NB4 (cell line): ENCODE results near the gene SFSWAP.

Experiments used
- DNase-seq: peaks from one replicate; pipeline ENCODE4 v3.0.0; 2010; ENCODE audit warnings: low read depth
- H3K4me3 ChIP-seq: one replicate; pipeline ENCODE4 v1.5.1; 2011; ENCODE audit warnings: mild to moderate bottlenecking, low read depth, low read length, moderate library complexity
- MYC ChIP-seq: IDR thresholded peaks from 2 replicates; pipeline ENCODE4 v1.6.1; 2011; ENCODE audit warnings: low read depth, low read length
- POLR2A ChIP-seq: IDR thresholded peaks from 2 replicates; pipeline ENCODE4 v1.6.1; 2011; ENCODE audit warnings: mild to moderate bottlenecking; ENCODE audit not compliant: insufficient read length; ENCODE audit errors: extremely low read depth
- TF ChIP-seq, protein P1 (sequence below): IDR thresholded peaks from 2 replicates; pipeline ENCODE4 v1.6.1; 2011; ENCODE audit warnings: low read depth, low read length
- TF ChIP-seq, protein P2 (sequence below): IDR thresholded peaks from one replicate; pipeline ENCODE4 v1.5.1; 2012; ENCODE audit warnings: low read depth, low read length

SFSWAP gene

DNA sequence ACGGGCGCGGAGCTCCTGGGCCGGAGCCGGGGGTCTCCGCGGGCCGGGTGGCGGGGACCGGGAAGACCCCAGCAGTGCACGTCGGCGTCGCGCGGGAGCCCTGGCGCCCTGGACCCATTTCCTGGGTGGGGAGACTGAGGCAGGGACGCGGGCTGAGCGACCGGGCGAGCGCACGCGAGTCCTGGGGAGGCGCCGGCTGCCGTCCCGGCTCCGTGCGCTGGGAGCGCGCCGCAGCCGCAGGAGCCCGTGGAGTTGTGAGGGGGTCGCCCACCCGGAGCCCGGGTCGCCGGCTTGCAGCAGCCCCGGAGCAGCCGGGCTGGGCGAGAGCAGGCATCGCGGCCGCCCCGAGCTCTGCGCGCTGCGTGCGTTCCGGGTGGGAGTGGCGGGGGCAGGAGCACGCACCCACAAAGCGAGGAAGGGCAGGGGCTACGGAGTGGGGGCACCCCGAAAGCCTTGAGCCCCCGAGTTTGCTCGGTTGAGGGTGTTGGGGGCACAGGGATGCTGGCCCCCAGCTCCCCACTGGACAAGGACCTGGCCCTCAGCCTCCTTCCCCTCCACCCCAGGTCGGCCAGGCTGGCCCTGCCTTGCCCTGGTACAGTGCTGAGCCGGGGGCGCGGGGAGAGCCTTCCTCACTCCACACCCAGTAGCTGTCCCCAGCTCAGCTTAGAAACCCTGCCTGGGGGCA lies 117.9 kb downstream of the SFSWAP start:
- TF ChIP-seq, protein P1, sequence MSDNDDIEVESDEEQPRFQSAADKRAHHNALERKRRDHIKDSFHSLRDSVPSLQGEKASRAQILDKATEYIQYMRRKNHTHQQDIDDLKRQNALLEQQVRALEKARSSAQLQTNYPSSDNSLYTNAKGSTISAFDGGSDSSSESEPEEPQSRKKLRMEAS, result no peak
- TF ChIP-seq POLR2A (no peak), MYC (no peak)
- TF ChIP-seq, protein P2, sequence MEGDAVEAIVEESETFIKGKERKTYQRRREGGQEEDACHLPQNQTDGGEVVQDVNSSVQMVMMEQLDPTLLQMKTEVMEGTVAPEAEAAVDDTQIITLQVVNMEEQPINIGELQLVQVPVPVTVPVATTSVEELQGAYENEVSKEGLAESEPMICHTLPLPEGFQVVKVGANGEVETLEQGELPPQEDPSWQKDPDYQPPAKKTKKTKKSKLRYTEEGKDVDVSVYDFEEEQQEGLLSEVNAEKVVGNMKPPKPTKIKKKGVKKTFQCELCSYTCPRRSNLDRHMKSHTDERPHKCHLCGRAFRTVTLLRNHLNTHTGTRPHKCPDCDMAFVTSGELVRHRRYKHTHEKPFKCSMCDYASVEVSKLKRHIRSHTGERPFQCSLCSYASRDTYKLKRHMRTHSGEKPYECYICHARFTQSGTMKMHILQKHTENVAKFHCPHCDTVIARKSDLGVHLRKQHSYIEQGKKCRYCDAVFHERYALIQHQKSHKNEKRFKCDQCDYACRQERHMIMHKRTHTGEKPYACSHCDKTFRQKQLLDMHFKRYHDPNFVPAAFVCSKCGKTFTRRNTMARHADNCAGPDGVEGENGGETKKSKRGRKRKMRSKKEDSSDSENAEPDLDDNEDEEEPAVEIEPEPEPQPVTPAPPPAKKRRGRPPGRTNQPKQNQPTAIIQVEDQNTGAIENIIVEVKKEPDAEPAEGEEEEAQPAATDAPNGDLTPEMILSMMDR, result no peak
- DNase-seq, result no peak
- H3K4me3 ChIP-seq, result peak overlapping the region; percentile 71

DNA sequence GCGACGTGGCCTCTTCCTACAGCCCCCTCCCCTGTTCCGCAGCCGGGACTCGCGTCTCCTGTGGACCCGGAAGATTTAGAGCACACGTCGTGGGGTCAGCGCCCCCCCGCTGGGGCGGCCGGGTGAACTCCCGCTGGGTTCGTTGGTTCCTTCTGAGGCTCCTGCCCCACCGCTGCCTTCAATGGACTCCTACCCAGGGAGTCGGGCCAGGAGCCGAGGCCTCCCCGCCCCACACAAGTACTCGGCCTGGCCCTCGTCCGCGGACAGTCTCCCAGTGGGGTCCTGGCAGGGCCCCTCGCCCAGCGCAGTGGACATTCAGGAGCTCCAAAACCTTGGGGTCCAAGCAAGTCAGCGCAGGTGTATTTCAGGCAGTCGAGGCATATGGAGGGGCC lies 118.5 kb downstream of the SFSWAP start:
- no peak for TF ChIP-seq MYC
- H3K4me3 ChIP-seq, result peak overlapping the region; percentile 71
- peak; percentile 82 for DNase-seq

DNA sequence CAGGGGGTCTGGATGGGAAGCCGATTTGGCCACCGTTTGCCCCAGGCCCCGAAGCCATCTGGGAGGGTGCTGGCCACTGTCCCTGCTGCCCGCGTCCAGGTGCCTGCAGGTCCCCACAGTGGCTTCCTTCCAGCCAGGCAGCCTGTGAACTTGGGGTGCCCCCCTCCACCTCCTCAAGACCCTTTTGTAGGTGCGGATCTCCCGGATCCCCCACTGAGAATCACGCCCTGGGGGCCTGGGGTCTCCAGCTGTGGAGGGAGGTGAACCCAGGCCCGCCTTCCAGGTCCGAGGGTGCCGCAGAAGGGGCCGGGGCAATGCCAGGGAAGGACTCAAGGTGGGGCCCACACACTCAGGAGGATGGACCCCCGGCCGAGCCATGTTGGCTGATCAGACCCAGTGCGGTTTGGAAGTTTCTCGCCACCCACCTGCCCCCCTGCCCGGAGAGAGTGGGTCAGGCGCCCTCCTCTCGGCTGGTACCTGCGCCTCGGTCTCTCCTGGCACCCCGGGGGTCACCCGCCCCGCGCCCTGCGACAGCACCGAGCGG lies 119.0 kb downstream of the SFSWAP start:
- peak overlapping the region; percentile 71 for H3K4me3 ChIP-seq
- TF ChIP-seq MYC (no peak), POLR2A (no peak)
- TF ChIP-seq, protein P2, result no peak
- TF ChIP-seq, protein P1, result no peak
- peak; percentile 58 for DNase-seq

DNA sequence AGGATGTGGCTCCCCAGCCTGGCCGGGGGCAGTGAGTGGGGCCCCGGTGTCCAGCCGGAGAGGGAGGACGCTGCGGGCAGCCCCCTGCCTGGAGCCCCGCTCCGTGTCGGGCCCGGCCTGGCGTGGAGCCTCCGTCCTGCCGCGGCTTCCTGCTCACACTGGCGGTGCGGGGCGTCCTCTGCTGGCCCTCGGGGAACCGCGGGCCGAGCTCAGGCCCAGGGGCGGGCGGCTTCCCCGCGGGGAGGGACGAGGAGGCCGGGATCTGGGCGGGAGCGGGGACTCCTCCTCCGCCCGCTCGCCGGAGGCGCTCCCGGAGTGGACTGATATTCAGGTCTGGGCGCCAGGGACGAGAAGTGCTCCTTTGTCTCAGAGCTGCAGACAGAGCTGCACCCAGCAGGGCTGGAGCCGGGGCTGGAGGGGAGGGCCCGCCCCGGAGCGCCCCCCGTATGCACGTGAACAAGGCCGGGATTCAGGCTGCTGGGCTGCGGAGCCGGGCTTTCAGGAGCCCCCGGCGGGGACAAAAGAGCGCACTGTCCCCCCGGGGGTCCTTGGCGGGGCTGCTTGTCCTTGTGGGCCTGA lies 119.5 kb downstream of the SFSWAP start:
- DNase-seq, result peak; percentile 92
- TF ChIP-seq MYC (no peak), POLR2A (no peak)
- TF ChIP-seq, protein P1, result peak; percentile 25; the same call in 1 of the 2 replicates
- TF ChIP-seq, protein P2, result peak; percentile 69
- H3K4me3 ChIP-seq, result peak overlapping the region; percentile 71

DNA sequence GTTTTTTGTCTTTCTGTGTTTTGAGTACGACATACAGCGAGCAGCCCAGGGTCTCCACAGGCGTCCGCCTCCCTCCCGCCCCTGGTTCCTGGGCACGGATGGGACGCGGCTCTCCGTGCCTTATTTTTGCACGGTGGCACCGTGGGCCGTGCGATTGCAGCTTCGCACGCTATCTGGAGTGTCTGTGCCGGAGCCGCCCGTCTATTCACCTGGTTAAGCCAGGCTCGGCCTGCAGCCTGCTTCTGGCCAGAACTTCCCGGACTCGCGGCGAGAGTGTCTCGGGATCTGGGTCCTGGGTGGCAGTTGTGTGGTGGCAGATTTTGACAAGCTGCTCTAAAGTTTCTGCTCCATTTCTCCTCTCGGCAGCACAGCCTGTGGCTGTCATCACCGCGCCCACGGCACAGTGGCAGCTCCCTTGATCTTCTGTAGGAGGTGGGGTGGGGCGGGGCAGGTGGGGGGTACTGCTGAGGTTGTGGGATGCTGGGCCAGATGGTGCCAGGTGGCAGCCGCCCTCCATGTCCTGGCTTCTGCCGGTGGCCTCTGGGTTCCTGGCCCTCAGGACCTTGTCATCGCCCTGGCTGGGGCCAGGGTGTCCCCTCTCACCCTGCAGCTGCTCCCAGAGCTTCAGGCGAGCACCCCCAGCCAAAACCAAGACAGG lies 120.2 kb downstream of the SFSWAP start:
- DNase-seq, result peak; percentile 68
- TF ChIP-seq, protein P1, result no peak
- TF ChIP-seq, protein P2, result no peak
- no peak for TF ChIP-seq MYC
- no peak for TF ChIP-seq POLR2A

DNA sequence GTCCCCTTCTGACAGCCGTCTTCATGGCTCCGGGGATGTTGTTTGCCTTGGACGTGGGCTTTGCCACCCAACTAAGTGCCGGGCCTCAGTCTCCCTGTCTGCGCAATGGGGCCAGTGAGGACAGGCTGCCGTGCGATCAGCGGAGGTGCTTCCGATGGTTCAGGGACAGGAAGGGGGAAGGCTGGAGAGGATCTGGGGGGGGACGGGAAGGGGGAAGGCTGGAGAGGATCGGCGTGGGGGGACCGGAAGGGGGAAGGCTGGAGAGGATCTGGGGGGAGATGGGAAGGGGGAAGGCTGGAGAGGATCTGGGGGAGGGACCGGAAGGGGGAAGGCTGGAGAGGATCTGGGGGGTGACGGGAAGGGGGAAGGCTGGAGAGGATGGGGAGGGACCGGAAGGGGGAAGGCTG lies 120.7 kb downstream of the SFSWAP start:
- no peak for DNase-seq
- no peak for TF ChIP-seq POLR2A
- TF ChIP-seq MYC, result no peak
- TF ChIP-seq, protein P2, result no peak
- TF ChIP-seq, protein P1, result no peak

More for the DNA sequence above, 120.2 kb downstream of the SFSWAP start:
- H3K4me3 ChIP-seq, result peak overlapping the region; percentile 53

More for the DNA sequence above, 120.7 kb downstream of the SFSWAP start:
- peak overlapping the region; percentile 53 for H3K4me3 ChIP-seq
